ENCODE measurements around the gene DNAJC10. TPM values are rescaled to one million over a fixed set of nuclear protein-coding genes. Genes with fewer than 3 reads are reported as not detected.
A peak's percentile ranks its signal among the peaks of the same experiment; 100 is the strongest.
"Not testable (repeated sequence)": the region's sequence is repeated elsewhere in the genome, so short reads cannot be mapped to it uniquely, and the experiment has no call there.

The DNAJC10 gene
- total RNA-seq, 1 donor from 2014 or later: 262 TPM

GRCh38 chr2:182672466-182673165 lies 43.4 kb upstream of the DNAJC10 start:
- Mint-ChIP-seq H3K4me1 (ENCODE audit: low read depth) (peaks cover 27% of the 10 kb centered on the region), H3K4me3 (ENCODE audit: low read depth) (no peak overlapping the region), H3K36me3 (ENCODE audit: insufficient read depth) (peaks cover 8% of the 10 kb centered on the region), H3K27me3 (no peaks in the 10 kb centered on the region), H3K27ac (peak overlapping the region; percentile 71), H3K9me3 (ENCODE audit: low read depth) (peaks cover 24% of the 10 kb centered on the region)
- no peak for TF ChIP-seq CTCF (IDR thresholded peaks at IDR 0.05; ENCODE audit: unreplicated experiment)
- no peak for DNase-seq (ENCODE audit: low spot score, unreplicated experiment)

- Mint-ChIP-seq H3K27ac (no peak overlapping the region), H3K9me3 (ENCODE audit: low read depth) (peaks cover 11% of the 10 kb centered on the region), H3K4me1 (ENCODE audit: low read depth) (peaks cover 9% of the 10 kb centered on the region), H3K4me3 (ENCODE audit: low read depth) (no peak overlapping the region), H3K36me3 (ENCODE audit: insufficient read depth) (peaks cover 2% of the 10 kb centered on the region), H3K27me3 (no peaks in the 10 kb centered on the region)
- DNase-seq (ENCODE audit: low spot score, unreplicated experiment): no peak
- no peak for TF ChIP-seq CTCF (IDR thresholded peaks at IDR 0.05; ENCODE audit: unreplicated experiment)
Observed at GRCh38 chr2:182680837-182681236, 35.2 kb upstream of the DNAJC10 start.

- H3K4me3 Mint-ChIP-seq (ENCODE audit: low read depth): no peak overlapping the region
Observed at GRCh38 chr2:182682210-182682609, 33.8 kb upstream of the DNAJC10 start.

GRCh38 chr2:182685559-182685958 lies 30.5 kb upstream of the DNAJC10 start:
- no peaks in the 10 kb centered on the region for H3K4me1 Mint-ChIP-seq (ENCODE audit: low read depth)
- H3K9me3 Mint-ChIP-seq (ENCODE audit: low read depth): peaks cover 9% of the 10 kb centered on the region
- no peaks in the 10 kb centered on the region for H3K36me3 Mint-ChIP-seq (ENCODE audit: insufficient read depth)
- no peak for DNase-seq (ENCODE audit: low spot score, unreplicated experiment)
- TF ChIP-seq CTCF (IDR thresholded peaks at IDR 0.05; ENCODE audit: unreplicated experiment): no peak
- H3K4me3 Mint-ChIP-seq (ENCODE audit: low read depth): no peak overlapping the region
- H3K27me3 Mint-ChIP-seq: no peaks in the 10 kb centered on the region
- H3K27ac Mint-ChIP-seq: no peak overlapping the region

More at GRCh38 chr2:182682210-182682609, 33.8 kb upstream of the DNAJC10 start:
- Mint-ChIP-seq H3K27ac (no peak overlapping the region), H3K36me3 (ENCODE audit: insufficient read depth) (no peaks in the 10 kb centered on the region), H3K4me1 (ENCODE audit: low read depth) (peaks cover 5% of the 10 kb centered on the region), H3K9me3 (ENCODE audit: low read depth) (no peaks in the 10 kb centered on the region), H3K27me3 (no peaks in the 10 kb centered on the region)
- TF ChIP-seq CTCF (IDR thresholded peaks at IDR 0.05; ENCODE audit: unreplicated experiment): no peak
- DNase-seq (ENCODE audit: low spot score, unreplicated experiment): no peak

GRCh38 chr2:182686763-182687162 lies 29.3 kb upstream of the DNAJC10 start:
- not testable (repeated sequence) for H3K36me3 Mint-ChIP-seq (ENCODE audit: insufficient read depth); H3K4me1 Mint-ChIP-seq (ENCODE audit: low read depth); DNase-seq (ENCODE audit: low spot score, unreplicated experiment); H3K4me3 Mint-ChIP-seq (ENCODE audit: low read depth); H3K27ac Mint-ChIP-seq; H3K27me3 Mint-ChIP-seq
- peaks cover 10% of the 10 kb centered on the region for H3K9me3 Mint-ChIP-seq (ENCODE audit: low read depth)

DNA sequence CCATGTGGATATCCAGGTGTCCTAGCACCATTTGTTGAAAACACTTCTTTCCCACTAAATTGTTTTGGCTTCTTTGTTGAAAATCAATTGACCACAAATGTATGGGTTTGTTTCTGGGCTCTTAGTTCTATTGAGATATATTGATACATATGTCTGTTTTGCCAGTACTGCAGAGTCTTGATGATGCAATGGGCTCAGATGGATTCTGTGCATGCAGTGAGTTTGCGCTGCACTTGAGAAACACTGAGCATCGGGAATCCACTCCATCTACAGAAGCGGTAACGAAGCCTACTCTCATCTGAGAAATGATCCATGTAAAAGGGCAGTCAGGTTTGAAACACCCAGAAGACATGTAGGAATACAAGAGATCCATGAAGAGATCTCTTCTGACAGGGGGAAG lies 21.9 kb upstream of the DNAJC10 start:
- H3K4me3 Mint-ChIP-seq (ENCODE audit: low read depth): no peak overlapping the region
- no peak for DNase-seq (ENCODE audit: low spot score, unreplicated experiment)
- peaks cover 7% of the 10 kb centered on the region for H3K9me3 Mint-ChIP-seq (ENCODE audit: low read depth)
- H3K36me3 Mint-ChIP-seq (ENCODE audit: insufficient read depth): no peaks in the 10 kb centered on the region
- H3K27ac Mint-ChIP-seq: no peak overlapping the region
- H3K27me3 Mint-ChIP-seq: no peaks in the 10 kb centered on the region
- TF ChIP-seq CTCF (IDR thresholded peaks at IDR 0.05; ENCODE audit: unreplicated experiment): no peak
- H3K4me1 Mint-ChIP-seq (ENCODE audit: low read depth): peaks cover 3% of the 10 kb centered on the region
